ENCODE measurements around the gene XXYLT1.

- TF ChIP-seq CTCF (conservative IDR thresholded peaks at IDR 0.05; ENCODE audit: low read depth, low read length): no peak
- no peak for TF ChIP-seq POLR2A (IDR thresholded peaks at IDR 0.05; ENCODE audit: low read depth, low read length)
- no peak for TF ChIP-seq RFX5 (IDR thresholded peaks at IDR 0.05; ENCODE audit: low read depth, low read length)
Measured at GRCh38 chr3:195071011-195071728, 199.8 kb downstream of the XXYLT1 start.

Measured in IMR-90 (cell line).